ENCODE results near the gene CALML6.

The CALML6 gene

DNA sequence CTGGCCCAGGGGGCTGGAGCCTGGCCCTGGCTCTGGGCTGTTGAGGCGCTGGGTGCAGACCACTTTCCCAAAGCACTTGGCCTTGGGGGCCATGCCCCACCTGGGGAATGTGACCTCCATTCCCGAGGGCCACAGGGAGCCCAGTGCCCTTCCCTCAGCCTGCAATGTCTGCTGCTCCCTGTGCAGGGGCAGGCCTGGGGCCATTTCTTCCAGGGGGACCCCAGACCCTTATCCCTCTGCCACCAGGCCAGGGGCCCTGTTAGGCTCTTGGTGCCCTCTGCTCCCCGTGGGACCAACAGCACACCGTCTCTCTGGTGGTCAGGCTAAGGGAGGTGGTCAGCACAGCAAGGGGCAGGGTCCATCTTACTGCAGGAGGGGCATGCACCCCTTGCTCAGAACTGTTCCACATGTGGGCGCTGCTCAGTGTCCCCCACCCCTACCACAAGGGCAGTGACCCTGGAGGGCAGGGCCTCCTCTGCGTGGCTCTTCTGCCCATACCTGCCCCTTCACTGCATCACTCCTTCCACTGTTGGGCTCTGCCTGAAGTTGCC lies 5.1 kb downstream of the CALML6 start:
- H3K4me1 ChIP-seq (ENCODE audit: control insufficient read depth in 1 of 2, insufficient read depth in 2 of 2, low read length in 2 of 2), result peaks cover 12 to 13% of the 10 kb centered on the region in 2 experiments
- WGBS (ENCODE audit: extremely low coverage, insufficient coverage, insufficient read length), result no CpG with 5 or more reads among the region's 6 CpGs
- no peak overlapping the region for H4K8ac ChIP-seq (ENCODE audit: low read depth, low read length)
- H3K18ac ChIP-seq (ENCODE audit: low read length), result no peak overlapping the region
- H3K4me2 ChIP-seq (ENCODE audit: low read length), result no peak overlapping the region
- no peak overlapping the region for H3K23ac ChIP-seq (ENCODE audit: low read length)
- peaks cover 3% of the 10 kb centered on the region for H3K79me1 ChIP-seq (ENCODE audit: low read length)
- H2AK5ac ChIP-seq (ENCODE audit: low read length), result no peak overlapping the region
- no peak overlapping the region for H2BK120ac ChIP-seq (ENCODE audit: insufficient read depth, low read length, poor library complexity)
- H3K9me3 ChIP-seq (ENCODE audit: insufficient read depth, low read depth, low read length), result peaks cover 13% of the 10 kb centered on the region
- H3K9ac ChIP-seq (ENCODE audit: low read length), result no peak overlapping the region
- H3K27me3 ChIP-seq (ENCODE audit: insufficient read depth, low read length), result no peaks in the 10 kb centered on the region
- H3K27ac ChIP-seq (ENCODE audit: low read depth, low read length), result no peak overlapping the region
- H3K79me2 ChIP-seq (ENCODE audit: control insufficient read depth, insufficient read depth, low read length, poor library complexity), result no peaks in the 10 kb centered on the region
- H4K91ac ChIP-seq (ENCODE audit: low read depth, low read length), result peak overlapping the region; percentile 34
- no peak overlapping the region for H2AFZ ChIP-seq (ENCODE audit: insufficient read depth, low read length, poor library complexity)
- no peak overlapping the region for H4K12ac ChIP-seq (ENCODE audit: low read depth, low read length)
- no peak overlapping the region for H3K4me3 ChIP-seq (ENCODE audit: low read depth, low read length)
- no peak for DNase-seq
- H2BK5ac ChIP-seq (ENCODE audit: low read depth, low read length, poor library complexity), result no peak overlapping the region
- H3K4ac ChIP-seq (ENCODE audit: low read depth, low read length), result no peak overlapping the region
- H3K14ac ChIP-seq (ENCODE audit: low read length), result no peak overlapping the region
- H2BK12ac ChIP-seq (ENCODE audit: low read length), result no peak overlapping the region
- H3K36me3 ChIP-seq (ENCODE audit: control insufficient read depth in 1 of 2, insufficient read depth in 2 of 2, low read length in 2 of 2), result no peaks in the 10 kb centered on the region

DNA sequence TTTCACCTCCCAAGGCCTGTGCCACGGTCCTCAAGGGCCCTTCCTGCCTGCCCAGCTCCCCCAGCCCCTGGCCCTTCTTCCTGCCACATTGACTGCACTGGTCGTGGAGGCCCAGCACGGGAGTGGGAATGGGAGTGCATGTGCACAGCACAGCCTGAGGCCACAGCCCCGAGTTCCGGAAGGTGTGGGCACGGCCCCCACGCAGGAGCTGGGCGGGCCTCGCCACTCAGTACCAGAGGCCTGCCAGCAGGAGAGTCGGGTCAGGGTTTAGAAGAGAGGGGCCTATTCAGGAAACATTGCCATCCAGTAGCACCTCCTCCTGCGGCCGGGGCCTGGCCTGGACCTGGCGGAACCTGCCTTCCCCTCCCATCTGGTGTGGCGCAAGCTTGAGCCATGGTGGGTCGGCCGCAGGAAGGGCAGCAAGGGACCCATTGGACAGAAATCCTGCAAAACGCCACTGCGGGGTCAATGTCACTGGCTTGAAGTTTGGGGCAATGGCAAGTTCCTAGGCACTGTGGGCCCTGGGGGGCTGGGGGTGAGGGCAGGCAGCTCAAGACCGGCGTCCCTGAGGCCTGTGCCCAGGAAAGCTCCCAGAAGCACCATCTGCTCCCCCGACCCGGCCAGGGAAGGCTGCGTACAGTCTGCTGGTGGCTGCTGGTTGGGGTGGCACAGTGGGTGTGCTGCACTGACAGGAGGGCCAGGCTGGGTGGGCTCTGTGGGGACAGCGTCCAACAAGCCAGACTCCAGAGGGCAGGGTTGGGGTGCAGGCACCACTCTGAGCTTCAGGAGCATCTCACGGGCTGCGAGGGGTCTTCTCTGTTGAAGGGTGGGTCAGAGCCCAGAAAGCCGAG lies 5.8 kb downstream of the CALML6 start:
- Histone ChIP-seq H4K12ac (ENCODE audit: low read depth, low read length) (no peak overlapping the region), H3K9me3 (ENCODE audit: insufficient read depth, low read depth, low read length) (peaks cover 13% of the 10 kb centered on the region), H3K27ac (ENCODE audit: low read depth, low read length) (no peak overlapping the region), H3K23ac (ENCODE audit: low read length) (no peak overlapping the region), H3K4me3 (ENCODE audit: low read depth, low read length) (no peak overlapping the region), H2AK5ac (ENCODE audit: low read length) (no peak overlapping the region), H4K8ac (ENCODE audit: low read depth, low read length) (no peak overlapping the region), H3K36me3 (ENCODE audit: control insufficient read depth in 1 of 2, insufficient read depth in 2 of 2, low read length in 2 of 2) (no peaks in the 10 kb centered on the region), H2BK12ac (ENCODE audit: low read length) (no peak overlapping the region), H2BK120ac (ENCODE audit: insufficient read depth, low read length, poor library complexity) (no peak overlapping the region), H3K18ac (ENCODE audit: low read length) (no peak overlapping the region), H3K4me1 (ENCODE audit: control insufficient read depth in 1 of 2, insufficient read depth in 2 of 2, low read length in 2 of 2) (peaks cover 12 to 13% of the 10 kb centered on the region in 2 experiments), H3K27me3 (ENCODE audit: insufficient read depth, low read length) (no peaks in the 10 kb centered on the region), H3K79me1 (ENCODE audit: low read length) (peaks cover 3% of the 10 kb centered on the region), H2BK5ac (ENCODE audit: low read depth, low read length, poor library complexity) (no peak overlapping the region), H3K9ac (ENCODE audit: low read length) (no peak overlapping the region), H3K79me2 (ENCODE audit: control insufficient read depth, insufficient read depth, low read length, poor library complexity) (no peaks in the 10 kb centered on the region), H3K4ac (ENCODE audit: low read depth, low read length) (no peak overlapping the region), H4K91ac (ENCODE audit: low read depth, low read length) (no peak overlapping the region), H2AFZ (ENCODE audit: insufficient read depth, low read length, poor library complexity) (no peak overlapping the region), H3K4me2 (ENCODE audit: low read length) (no peak overlapping the region), H3K14ac (ENCODE audit: low read length) (no peak overlapping the region)
- DNase-seq, result no peak
- no CpG with 5 or more reads among the region's 27 CpGs for WGBS (ENCODE audit: extremely low coverage, insufficient coverage, insufficient read length)

DNA sequence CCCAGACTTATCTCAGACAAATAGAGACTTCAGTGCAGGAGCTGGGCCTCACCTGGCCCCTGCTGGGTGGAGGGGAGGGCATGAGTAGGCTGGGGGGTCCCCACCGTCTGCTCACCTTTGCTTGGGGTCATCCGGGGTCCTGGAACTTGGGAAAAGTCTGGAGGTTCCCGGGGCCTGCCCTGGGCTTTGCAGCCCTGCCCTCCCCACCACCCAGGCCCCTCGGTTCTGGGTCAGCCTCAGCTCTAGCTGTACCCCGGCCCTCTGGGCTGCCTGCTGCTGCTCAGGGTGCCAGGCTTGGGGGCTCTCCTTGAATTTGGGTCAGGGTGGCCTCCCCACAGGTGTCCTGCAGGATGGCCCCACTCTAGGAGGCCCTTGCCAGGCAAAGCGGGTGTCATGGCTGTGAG lies 6.4 kb downstream of the CALML6 start:
- Histone ChIP-seq H3K9ac (ENCODE audit: low read length) (no peak overlapping the region), H3K4me2 (ENCODE audit: low read length) (no peak overlapping the region), H2AFZ (ENCODE audit: insufficient read depth, low read length, poor library complexity) (no peak overlapping the region), H3K14ac (ENCODE audit: low read length) (no peak overlapping the region), H3K23ac (ENCODE audit: low read length) (no peak overlapping the region), H3K36me3 (ENCODE audit: control insufficient read depth in 1 of 2, insufficient read depth in 2 of 2, low read length in 2 of 2) (no peaks in the 10 kb centered on the region), H2BK5ac (ENCODE audit: low read depth, low read length, poor library complexity) (no peak overlapping the region), H3K27ac (ENCODE audit: low read depth, low read length) (no peak overlapping the region), H3K79me2 (ENCODE audit: control insufficient read depth, insufficient read depth, low read length, poor library complexity) (no peaks in the 10 kb centered on the region), H3K4ac (ENCODE audit: low read depth, low read length) (no peak overlapping the region), H2AK5ac (ENCODE audit: low read length) (no peak overlapping the region), H4K91ac (ENCODE audit: low read depth, low read length) (no peak overlapping the region), H3K18ac (ENCODE audit: low read length) (no peak overlapping the region), H3K79me1 (ENCODE audit: low read length) (peaks cover 3% of the 10 kb centered on the region), H3K4me1 (ENCODE audit: control insufficient read depth in 1 of 2, insufficient read depth in 2 of 2, low read length in 2 of 2) (peaks cover 12 to 13% of the 10 kb centered on the region in 2 experiments), H2BK120ac (ENCODE audit: insufficient read depth, low read length, poor library complexity) (no peak overlapping the region), H4K12ac (ENCODE audit: low read depth, low read length) (no peak overlapping the region), H2BK12ac (ENCODE audit: low read length) (no peak overlapping the region), H3K4me3 (ENCODE audit: low read depth, low read length) (no peak overlapping the region), H3K9me3 (ENCODE audit: insufficient read depth, low read depth, low read length) (peaks cover 13% of the 10 kb centered on the region), H4K8ac (ENCODE audit: low read depth, low read length) (no peak overlapping the region), H3K27me3 (ENCODE audit: insufficient read depth, low read length) (no peaks in the 10 kb centered on the region)
- no CpG with 5 or more reads among the region's 6 CpGs for WGBS (ENCODE audit: extremely low coverage, insufficient coverage, insufficient read length)
- DNase-seq, result no peak

DNA sequence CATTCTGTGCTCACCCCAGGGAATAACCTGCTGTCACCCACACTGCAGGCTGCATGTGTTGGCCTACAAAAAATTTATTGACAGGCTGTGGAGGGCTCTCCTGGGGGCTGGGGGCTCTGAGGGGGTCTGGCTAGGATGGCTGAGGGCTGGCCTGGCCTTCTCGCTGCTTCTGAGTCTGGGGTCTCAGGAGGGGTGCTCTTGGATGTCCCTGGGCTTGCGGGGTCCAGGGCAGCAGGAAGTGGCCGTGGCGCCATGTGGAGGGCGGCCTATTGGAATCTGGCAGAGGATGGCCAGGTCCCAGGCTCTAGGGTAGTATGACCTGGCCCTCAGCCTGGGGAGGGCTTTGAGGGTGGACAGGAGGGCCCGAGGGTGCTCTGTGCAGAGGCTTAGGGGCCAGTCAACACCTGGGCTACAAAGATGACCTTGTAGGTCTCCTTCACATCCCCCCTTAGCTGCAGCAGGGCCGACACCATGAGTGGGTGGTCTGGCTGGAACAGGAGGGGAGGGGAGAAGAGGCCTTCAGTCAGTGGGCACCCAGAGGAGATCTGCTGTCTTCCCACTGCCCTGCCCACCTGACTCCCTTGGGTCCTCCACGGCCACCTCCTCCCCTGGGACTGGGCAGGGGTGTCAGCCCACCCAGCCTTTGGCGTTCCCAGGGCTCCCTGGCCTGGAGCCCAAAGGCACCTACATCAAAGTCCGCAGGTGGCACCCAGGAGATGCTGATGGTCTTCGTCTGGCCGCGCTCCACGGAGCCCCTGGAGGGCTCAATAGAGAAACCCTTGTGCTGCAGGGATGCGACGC lies 7.0 kb downstream of the CALML6 start:
- no peak overlapping the region for H3K9ac ChIP-seq (ENCODE audit: low read length)
- H3K23ac ChIP-seq (ENCODE audit: low read length), result no peak overlapping the region
- H4K12ac ChIP-seq (ENCODE audit: low read depth, low read length), result no peak overlapping the region
- no peak overlapping the region for H4K91ac ChIP-seq (ENCODE audit: low read depth, low read length)
- H3K18ac ChIP-seq (ENCODE audit: low read length), result no peak overlapping the region
- H2BK120ac ChIP-seq (ENCODE audit: insufficient read depth, low read length, poor library complexity), result no peak overlapping the region
- no peak overlapping the region for H3K14ac ChIP-seq (ENCODE audit: low read length)
- no peak overlapping the region for H3K4me2 ChIP-seq (ENCODE audit: low read length)
- peaks cover 12 to 13% of the 10 kb centered on the region in 2 experiments for H3K4me1 ChIP-seq (ENCODE audit: control insufficient read depth in 1 of 2, insufficient read depth in 2 of 2, low read length in 2 of 2)
- H3K4ac ChIP-seq (ENCODE audit: low read depth, low read length), result no peak overlapping the region
- H3K79me1 ChIP-seq (ENCODE audit: low read length), result peaks cover 3% of the 10 kb centered on the region
- H3K9me3 ChIP-seq (ENCODE audit: insufficient read depth, low read depth, low read length), result peaks cover 13% of the 10 kb centered on the region
- no CpG with 5 or more reads among the region's 16 CpGs for WGBS (ENCODE audit: extremely low coverage, insufficient coverage, insufficient read length)
- H2AK5ac ChIP-seq (ENCODE audit: low read length), result no peak overlapping the region
- no peak for DNase-seq
- no peaks in the 10 kb centered on the region for H3K79me2 ChIP-seq (ENCODE audit: control insufficient read depth, insufficient read depth, low read length, poor library complexity)
- H3K27me3 ChIP-seq (ENCODE audit: insufficient read depth, low read length), result no peaks in the 10 kb centered on the region
- no peak overlapping the region for H3K27ac ChIP-seq (ENCODE audit: low read depth, low read length)
- no peak overlapping the region for H2BK12ac ChIP-seq (ENCODE audit: low read length)
- H3K4me3 ChIP-seq (ENCODE audit: low read depth, low read length), result no peak overlapping the region
- no peaks in the 10 kb centered on the region for H3K36me3 ChIP-seq (ENCODE audit: control insufficient read depth in 1 of 2, insufficient read depth in 2 of 2, low read length in 2 of 2)
- no peak overlapping the region for H2AFZ ChIP-seq (ENCODE audit: insufficient read depth, low read length, poor library complexity)
- no peak overlapping the region for H2BK5ac ChIP-seq (ENCODE audit: low read depth, low read length, poor library complexity)
- H4K8ac ChIP-seq (ENCODE audit: low read depth, low read length), result no peak overlapping the region

Data from trophoblast cell (in vitro differentiated cells and primary cell).